B cell (primary cell): Measurements from ENCODE around the gene MAP3K9. TPM values are rescaled to one million over a fixed set of nuclear protein-coding genes. Genes with fewer than 3 reads are reported as not detected.
"Not testable (repeated sequence)": the region's sequence is repeated elsewhere in the genome, so short reads cannot be mapped to it uniquely, and the experiment has no call there.

Experiments
- ATAC-seq: fragments of 200-7000 bp; cut with Tn5 transposase; one replicate; pipeline ENCODE4 v1.10.0; 2021; ENCODE audit warnings: low read depth, mild to moderate bottlenecking, moderate number of reproducible peaks, moderate library complexity
- CTCF ChIA-PET: fragments of 350-600 bp; sonication (Branson Sonifier 250); formaldehyde crosslinking; loops from one replicate; lab custom pipeline; 2021; ENCODE audit warnings: antibody characterized with exemption, inconsistent platforms; lab: Charles Lee
- POLR2A ChIA-PET: fragments of 350-600 bp; sonication (Branson Sonifier 250); formaldehyde crosslinking; loops from one replicate; lab custom pipeline; 2021; ENCODE audit warnings: antibody characterized with exemption; lab: Charles Lee
- DNase-seq: peaks from one replicate; pipeline ENCODE4 v3.0.0; 2013
- H2AFZ ChIP-seq: 2 replicates; pipeline ENCODE4 v1.6.1; 2012; ENCODE audit warnings: mild to moderate bottlenecking, low read depth, low read length; ENCODE audit not compliant: insufficient read depth, poor library complexity, severe bottlenecking
- H3K27ac ChIP-seq, 2 donors: 1 replicate in 1 of 2; 2 replicates in 1 of 2; pipeline ENCODE4 v1.5.1; 2012 to 2013; ENCODE audit warnings: low read length in 2 of 2, mild to moderate bottlenecking in 2 of 2, moderate library complexity in 1 of 2
- H3K27me3 ChIP-seq, 4 experiments: fragments of 200-600 bp in 1 of 4; sonication (generic) in 1 of 4; replicated peaks in 1 of 4; 1 replicate in 2 of 4; 2 replicates in 2 of 4; pipeline versions ENCODE4 v1.6.1 to v1.7.0; 2013 to 2016; ENCODE audit warnings: low read length in 3 of 4, mild to moderate bottlenecking in 2 of 4, mixed read lengths in 1 of 4, moderate library complexity in 1 of 4; ENCODE audit not compliant: insufficient read depth in 4 of 4, control insufficient read depth in 3 of 4; ENCODE audit errors: control extremely low read depth in 1 of 4
- H3K36me3 ChIP-seq, 2 experiments: replicated peaks in 1 of 2; 1 replicate in 1 of 2; 2 replicates in 1 of 2; pipeline versions ENCODE4 v1.6.1 to v1.7.1; 2013; ENCODE audit warnings: low read length in 1 of 2; ENCODE audit not compliant: insufficient read depth in 2 of 2, control insufficient read depth in 1 of 2; ENCODE audit errors: control extremely low read depth in 1 of 2, extremely low read depth in 1 of 2
- H3K4me1 ChIP-seq, 2 donors: fragments of 200-600 bp in 1 of 2; sonication (generic) in 1 of 2; 1 replicate in 1 of 2; 2 replicates in 1 of 2; pipeline versions ENCODE4 v1.5.1 to v1.6.1; 2013 to 2017; ENCODE audit warnings: low read length in 2 of 2; ENCODE audit not compliant: control insufficient read depth in 2 of 2, insufficient read depth in 2 of 2
- H3K4me2 ChIP-seq: replicated peaks from 2 replicates; pipeline ENCODE3; 2012; ENCODE audit warnings: mild to moderate bottlenecking, low read depth, low read length; ENCODE audit not compliant: poor library complexity, severe bottlenecking
- H3K4me3 ChIP-seq, 5 experiments: fragments of 200-600 bp in 1 of 5; sonication (generic) in 1 of 5; 1 replicate in 3 of 5; 2 replicates in 2 of 5; pipeline versions ENCODE4 v1.5.1 to v1.7.0; 2011 to 2016; ENCODE audit warnings: low read length in 4 of 5, mild to moderate bottlenecking in 4 of 5, low read depth in 2 of 5, control low read depth in 1 of 5, moderate library complexity in 1 of 5; ENCODE audit not compliant: insufficient read depth in 1 of 5; ENCODE audit errors: control extremely low read depth in 1 of 5, extremely low read depth in 1 of 5
- H3K79me2 ChIP-seq: fragments of 200-600 bp; sonication (generic); one replicate; pipeline ENCODE4 v1.6.0; 2016; ENCODE audit warnings: low read length; ENCODE audit not compliant: control insufficient read depth, insufficient read depth
- H3K9ac ChIP-seq: fragments of 200-600 bp; sonication (generic); 2 replicates; pipeline ENCODE4 v1.6.1; 2017; ENCODE audit warnings: mild to moderate bottlenecking, low read length, moderate library complexity
- H3K9me3 ChIP-seq, 3 donors: one replicate each; pipeline versions ENCODE4 v1.6.1 to v1.7.1; 2013; ENCODE audit warnings: low read length in 2 of 3; ENCODE audit not compliant: control insufficient read depth in 2 of 3, insufficient read depth in 1 of 3; ENCODE audit errors: control extremely low read depth in 1 of 3
- H4K20me1 ChIP-seq: 2 replicates; pipeline ENCODE4 v1.6.0; 2012; ENCODE audit warnings: mild to moderate bottlenecking, low read length; ENCODE audit not compliant: insufficient read depth, control insufficient read depth, poor library complexity, severe bottlenecking
- H3K27ac Mint-ChIP-seq: one replicate; pipeline ENCODE4 v1.8.0; 2021; ENCODE audit warnings: mixed read lengths
- H3K27me3 Mint-ChIP-seq: one replicate; pipeline ENCODE4 v1.8.0; 2021; ENCODE audit warnings: mixed read lengths
- H3K4me1 Mint-ChIP-seq: one replicate; pipeline ENCODE4 v1.8.0; 2021; ENCODE audit warnings: mixed read lengths
- H3K4me3 Mint-ChIP-seq: one replicate; pipeline ENCODE4 v1.8.0; 2021; ENCODE audit warnings: mixed read lengths
- H3K9me3 Mint-ChIP-seq: one replicate; pipeline ENCODE4 v1.8.0; 2022; ENCODE audit warnings: mixed read lengths; ENCODE audit not compliant: insufficient read depth
- EZH2 ChIP-seq: IDR thresholded peaks from 2 replicates; pipeline ENCODE4 v1.6.1; 2012; ENCODE audit warnings: borderline replicate concordance, low read depth, mild to moderate bottlenecking, moderate library complexity, low read length; ENCODE audit not compliant: insufficient read depth, poor library complexity, severe bottlenecking
- WGBS: methylation state at CpG from one replicate; pipeline ENCODE4 v1.1.5; 2013; ENCODE audit warnings: missing lambda C conversion rate; ENCODE audit not compliant: insufficient coverage; 5-methylcytosine and 5-hydroxymethylcytosine counted together
- intact Hi-C: fragments of 100-400 bp; cut with micrococcal nuclease; formaldehyde crosslinking; loops from one replicate; pipeline ENCODE4 v1.10.0; 2022
- polyA plus RNA-seq: library from polyadenylated mRNA; depleted of rRNA; stranded (reverse); fragments of >200 nt; gene quantifications from 2 replicates; pipeline ENCODE4 v1.2.3, GENCODE V29; 2012
- total RNA-seq, 2 donors: library from RNA; stranded (reverse); fragments of 120-200 nt in 1 of 2; gene quantifications; 1 replicate in 1 of 2; 2 replicates in 1 of 2; pipeline versions ENCODE4 v1.2.3 to v1.2.4, GENCODE V29; 2013 to 2022
- TF ChIP-seq, protein P1 (sequence below): fragments of 200-600 bp; IDR thresholded peaks from one replicate; pipeline ENCODE4 v1.8.0; 2022; ENCODE audit warnings: antibody characterized with exemption, mild to moderate bottlenecking

The MAP3K9 gene
- total and polyA plus RNA-seq, 2 donors (not counting 1 experiment from before 2014, with no cell fraction given): 4.7 to 20.2 TPM

DNA sequence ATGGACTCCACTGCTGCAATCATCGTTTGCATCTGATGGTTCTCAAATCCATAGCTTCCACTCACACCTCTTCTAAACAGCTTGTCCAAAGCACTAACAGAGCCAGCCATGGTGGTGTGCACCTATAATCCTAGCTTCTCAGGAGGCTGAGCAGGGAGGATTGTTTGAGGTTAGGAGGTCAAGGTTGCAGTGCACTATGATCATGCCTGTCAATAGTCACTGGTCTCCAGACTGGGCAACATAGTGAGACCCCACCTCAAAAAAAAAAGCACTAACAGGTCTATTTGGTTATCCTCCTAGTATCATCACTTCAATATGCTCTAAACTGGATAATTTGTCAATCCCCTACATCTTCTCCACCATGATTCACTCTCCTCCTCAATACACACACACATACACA, 104.4 kb downstream of the MAP3K9 start:
- POLR2A ChIA-PET: no interaction called here
- no peaks in the 10 kb centered on the region for H3K9me3 ChIP-seq
- peaks cover 0 to under 1% of the 10 kb centered on the region in 2 donors for H3K4me1 ChIP-seq
- H3K27ac ChIP-seq: no peak overlapping the region
- H3K4me2 ChIP-seq: no peak overlapping the region
- H3K4me3 Mint-ChIP-seq: no peak overlapping the region
- no peaks in the 10 kb centered on the region for H3K4me1 Mint-ChIP-seq
- H3K9me3 Mint-ChIP-seq: no peaks in the 10 kb centered on the region
- H3K79me2 ChIP-seq: no peaks in the 10 kb centered on the region
- CTCF ChIA-PET: interaction anchor here (1.0 to 13.5 kb wide), 2 partner anchors 11 to 84 kb away, joined by 3 to 236 read pairs; no protein-coding TSS in a partner anchor
- no peak overlapping the region for H2AFZ ChIP-seq
- no peak overlapping the region for H3K4me3 ChIP-seq
- H3K27ac Mint-ChIP-seq: no peak overlapping the region
- no peaks in the 10 kb centered on the region for H3K36me3 ChIP-seq
- no peak for DNase-seq
- 100% methylated on average over 1 of the region's 1 CpG for WGBS
- no peak overlapping the region for H3K9ac ChIP-seq
- intact Hi-C loops: no loop called here
- no peaks in the 10 kb centered on the region for H3K27me3 Mint-ChIP-seq
- TF ChIP-seq, protein P1, sequence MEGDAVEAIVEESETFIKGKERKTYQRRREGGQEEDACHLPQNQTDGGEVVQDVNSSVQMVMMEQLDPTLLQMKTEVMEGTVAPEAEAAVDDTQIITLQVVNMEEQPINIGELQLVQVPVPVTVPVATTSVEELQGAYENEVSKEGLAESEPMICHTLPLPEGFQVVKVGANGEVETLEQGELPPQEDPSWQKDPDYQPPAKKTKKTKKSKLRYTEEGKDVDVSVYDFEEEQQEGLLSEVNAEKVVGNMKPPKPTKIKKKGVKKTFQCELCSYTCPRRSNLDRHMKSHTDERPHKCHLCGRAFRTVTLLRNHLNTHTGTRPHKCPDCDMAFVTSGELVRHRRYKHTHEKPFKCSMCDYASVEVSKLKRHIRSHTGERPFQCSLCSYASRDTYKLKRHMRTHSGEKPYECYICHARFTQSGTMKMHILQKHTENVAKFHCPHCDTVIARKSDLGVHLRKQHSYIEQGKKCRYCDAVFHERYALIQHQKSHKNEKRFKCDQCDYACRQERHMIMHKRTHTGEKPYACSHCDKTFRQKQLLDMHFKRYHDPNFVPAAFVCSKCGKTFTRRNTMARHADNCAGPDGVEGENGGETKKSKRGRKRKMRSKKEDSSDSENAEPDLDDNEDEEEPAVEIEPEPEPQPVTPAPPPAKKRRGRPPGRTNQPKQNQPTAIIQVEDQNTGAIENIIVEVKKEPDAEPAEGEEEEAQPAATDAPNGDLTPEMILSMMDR: no peak
- TF ChIP-seq EZH2: no peak
- H3K27me3 ChIP-seq: no peaks in the 10 kb centered on the region
- H4K20me1 ChIP-seq: no peaks in the 10 kb centered on the region
- no peak for ATAC-seq

DNA sequence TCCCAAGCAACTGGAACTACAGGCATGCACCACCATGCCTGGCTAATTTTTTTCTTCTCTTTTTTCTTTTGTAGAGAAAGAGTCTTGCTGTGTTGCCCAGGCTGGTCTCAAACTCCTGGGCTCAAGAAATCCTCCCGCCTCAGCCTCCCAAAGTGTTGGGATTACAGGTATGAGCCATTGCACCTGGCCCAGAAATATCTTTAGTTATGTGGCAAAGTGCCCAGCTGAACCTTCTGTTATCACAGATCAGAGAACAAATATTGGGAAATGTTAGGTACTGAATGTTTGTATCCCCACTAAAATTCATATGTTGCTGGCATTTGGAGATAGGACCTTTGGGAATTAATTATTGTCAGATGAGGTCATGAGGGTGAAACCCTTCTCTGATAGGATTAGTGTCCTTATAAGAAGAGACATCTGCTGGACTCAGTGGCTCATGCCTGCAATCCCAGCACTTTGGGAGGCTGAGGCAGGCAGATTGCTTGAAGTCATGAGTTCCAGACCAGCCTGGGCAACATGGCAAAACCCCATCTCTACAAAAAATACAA, 105.6 kb downstream of the MAP3K9 start:
- CTCF ChIA-PET, H3K9ac ChIP-seq, H3K4me3 Mint-ChIP-seq, H3K4me3 ChIP-seq, H3K27ac ChIP-seq, H4K20me1 ChIP-seq, H3K4me1 ChIP-seq, H3K4me1 Mint-ChIP-seq, H3K27ac Mint-ChIP-seq, H3K79me2 ChIP-seq, H3K9me3 ChIP-seq, intact Hi-C loops, H3K36me3 ChIP-seq, H3K4me2 ChIP-seq, H3K27me3 ChIP-seq, H3K9me3 Mint-ChIP-seq, H2AFZ ChIP-seq, H3K27me3 Mint-ChIP-seq, DNase-seq, ATAC-seq: not testable (repeated sequence)
- 100% methylated on average over 1 of the region's 1 CpG for WGBS
- POLR2A ChIA-PET: interaction anchor here (0.6 kb wide), 1 partner anchor 821 kb away, joined by 3 read pairs; no protein-coding TSS in a partner anchor
